ENCODE data around the gene PPIB.

GRCh38 chr15:64127521-64128270 is 35.1 kb downstream of the PPIB start:
- no peak for TF ChIP-seq CTCF (conservative IDR thresholded peaks at IDR 0.05; ENCODE audit: low read length)
- TF ChIP-seq EZH2phosphoT487 (IDR thresholded peaks at IDR 0.05; ENCODE audit: borderline replicate concordance): no peak

All from Loucy (cell line).